Activated T-helper 17 cell treated with anti-CD3 and anti-CD28 coated beads, Interleukin-2, amount 50 U/mL, for 72 hours (primary cell): ENCODE results near the gene DROSHA. TPM values are rescaled to one million over a fixed set of nuclear protein-coding genes. Genes with fewer than 3 reads are reported as not detected.
"Not testable (repeated sequence)": the region's sequence is repeated elsewhere in the genome, so short reads cannot be mapped to it uniquely, and the experiment has no call there.

Experiments
- ATAC-seq: fragments of 150-1000 bp; cut with Tn5 transposase; replicated peaks from 2 replicates; pipeline ENCODE4 v1.10.0; 2021; ENCODE audit warnings: mild to moderate bottlenecking, moderate library complexity
- H3K27ac Mint-ChIP-seq: one replicate; pipeline ENCODE4 v1.8.0; 2022; ENCODE audit warnings: mixed read lengths
- H3K27me3 Mint-ChIP-seq: one replicate; pipeline ENCODE4 v1.8.0; 2022; ENCODE audit warnings: mixed read lengths
- H3K36me3 Mint-ChIP-seq: one replicate; pipeline ENCODE4 v1.8.0; 2022; ENCODE audit warnings: low read depth, mild to moderate bottlenecking, mixed read lengths
- H3K4me1 Mint-ChIP-seq: one replicate; pipeline ENCODE4 v1.8.0; 2022; ENCODE audit warnings: mixed read lengths
- H3K4me3 Mint-ChIP-seq: one replicate; pipeline ENCODE4 v1.8.0; 2022; ENCODE audit warnings: mild to moderate bottlenecking, mixed read lengths
- H3K9me3 Mint-ChIP-seq: one replicate; pipeline ENCODE4 v1.8.0; 2022; ENCODE audit warnings: mixed read lengths
- total RNA-seq, 2 donors: library from RNA; stranded (reverse); gene quantifications; one replicate each; pipeline ENCODE4 v1.2.3, GENCODE V29; 2022

DROSHA gene
- total RNA-seq, 2 donors from 2014 or later, result 56.6 to 81.0 TPM

DNA sequence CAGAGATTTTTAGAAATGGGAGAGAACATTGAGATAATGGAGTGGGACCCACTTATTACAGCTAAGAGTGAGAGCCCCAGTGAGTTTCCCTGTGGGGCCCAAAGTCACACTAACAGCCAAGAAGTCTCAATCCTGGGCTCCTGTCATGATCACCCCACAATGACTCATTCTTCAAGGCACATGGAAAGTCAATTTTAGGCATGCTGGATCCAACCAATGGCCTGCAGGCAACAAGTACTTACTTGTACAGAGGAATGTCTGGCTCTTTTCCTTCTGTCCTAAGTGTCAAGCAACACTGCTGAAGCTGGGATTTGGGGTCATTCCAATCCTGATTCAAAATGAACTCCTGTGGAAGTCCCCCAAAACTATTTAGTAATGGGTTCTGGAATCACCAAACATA, 123.1 kb downstream of the DROSHA start:
- Mint-ChIP-seq H3K27me3 (no peaks in the 10 kb centered on the region), H3K27ac (no peak overlapping the region)
- ATAC-seq, result no peak

DNA sequence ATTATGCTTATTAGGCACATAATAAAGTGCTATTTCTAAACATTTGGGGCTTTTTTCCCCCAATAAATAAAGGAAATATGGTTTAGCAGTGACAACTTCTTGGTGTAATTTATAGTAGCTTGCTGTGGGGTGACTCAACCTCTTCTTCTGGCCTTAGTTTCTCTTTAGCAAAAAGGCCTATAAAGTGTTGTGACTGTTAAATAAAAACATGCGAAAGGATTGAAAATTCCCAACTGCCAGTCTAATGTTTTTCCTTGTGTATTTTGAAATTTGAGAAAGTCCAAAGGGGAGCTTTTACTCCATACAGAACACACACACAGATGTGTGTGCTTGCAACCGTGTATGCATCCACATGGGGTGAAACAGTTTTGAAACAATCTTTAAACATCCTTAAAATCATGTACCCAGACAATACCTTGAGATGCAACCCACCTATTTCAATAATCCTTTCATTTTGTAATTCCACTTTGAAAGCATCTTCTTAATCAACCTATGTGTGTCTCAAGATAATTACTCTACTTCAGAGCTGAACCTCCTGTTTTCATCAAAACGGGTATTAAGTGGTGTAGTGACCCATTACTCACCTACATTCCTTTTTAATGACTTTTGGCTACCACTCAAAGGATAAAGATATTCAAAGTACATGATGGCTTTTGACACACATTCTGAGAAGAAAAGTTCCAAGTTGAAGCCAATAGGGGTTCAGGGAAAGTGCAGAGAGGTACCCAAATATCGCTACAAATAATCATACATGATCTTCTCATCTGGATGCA, 123.8 kb downstream of the DROSHA start:
- no peaks in the 10 kb centered on the region for H3K4me1 Mint-ChIP-seq
- no peaks in the 10 kb centered on the region for H3K9me3 Mint-ChIP-seq
- H3K4me3 Mint-ChIP-seq, result no peak overlapping the region
- no peak for ATAC-seq
- no peaks in the 10 kb centered on the region for H3K27me3 Mint-ChIP-seq
- H3K27ac Mint-ChIP-seq, result no peak overlapping the region
- H3K36me3 Mint-ChIP-seq, result no peaks in the 10 kb centered on the region

More for the DNA sequence above, 123.1 kb downstream of the DROSHA start:
- Mint-ChIP-seq H3K9me3 (no peaks in the 10 kb centered on the region), H3K4me3 (no peak overlapping the region), H3K4me1 (no peaks in the 10 kb centered on the region), H3K36me3 (no peaks in the 10 kb centered on the region)

DNA sequence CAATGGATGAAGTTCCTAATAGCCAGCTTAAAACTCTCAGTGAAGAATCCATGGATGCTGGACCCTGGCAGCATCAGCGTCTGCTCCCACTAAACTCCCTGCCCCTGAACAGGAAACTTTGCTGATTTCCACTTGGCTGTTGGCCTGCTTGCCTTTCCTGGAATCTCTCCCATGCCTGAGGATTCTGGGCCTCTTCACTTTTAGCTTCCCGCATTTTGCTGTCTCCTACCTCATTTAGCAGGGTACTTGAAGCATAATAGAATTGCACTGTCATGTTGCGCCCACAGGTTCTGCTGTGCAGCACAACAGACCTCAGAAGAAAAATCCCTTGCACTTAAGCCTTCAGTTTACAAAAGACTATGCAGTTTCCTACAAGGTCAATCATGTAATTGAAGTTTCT, 127.6 kb downstream of the DROSHA start:
- H3K9me3 Mint-ChIP-seq, result no peaks in the 10 kb centered on the region
- no peaks in the 10 kb centered on the region for H3K4me1 Mint-ChIP-seq
- ATAC-seq, result no peak
- peaks cover 27% of the 10 kb centered on the region for H3K36me3 Mint-ChIP-seq
- no peaks in the 10 kb centered on the region for H3K27me3 Mint-ChIP-seq
- H3K27ac Mint-ChIP-seq, result no peak overlapping the region
- no peak overlapping the region for H3K4me3 Mint-ChIP-seq

DNA sequence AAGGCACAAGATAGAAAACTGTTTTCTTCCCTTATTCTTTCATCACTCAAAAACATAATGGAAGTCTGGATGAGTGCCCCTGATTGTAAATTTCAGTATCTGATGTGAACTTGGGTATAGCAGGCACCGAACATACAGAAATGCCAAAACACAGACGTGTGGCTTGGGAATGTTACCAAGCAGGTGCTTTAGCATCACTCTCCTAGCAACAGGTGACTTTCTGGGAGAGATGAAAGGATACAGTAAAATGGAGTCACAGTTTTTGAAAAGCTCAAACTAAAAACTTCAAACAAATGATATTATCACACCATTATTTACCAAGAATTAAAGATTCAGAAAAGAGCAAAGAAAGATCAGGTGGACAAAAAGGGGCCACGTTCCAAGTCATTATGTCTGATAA, 130.2 kb downstream of the DROSHA start:
- Mint-ChIP-seq H3K27me3 (no peaks in the 10 kb centered on the region), H3K27ac (no peak overlapping the region), H3K4me1 (no peaks in the 10 kb centered on the region), H3K4me3 (no peak overlapping the region), H3K36me3 (peaks cover 27% of the 10 kb centered on the region), H3K9me3 (no peaks in the 10 kb centered on the region)
- no peak for ATAC-seq

DNA sequence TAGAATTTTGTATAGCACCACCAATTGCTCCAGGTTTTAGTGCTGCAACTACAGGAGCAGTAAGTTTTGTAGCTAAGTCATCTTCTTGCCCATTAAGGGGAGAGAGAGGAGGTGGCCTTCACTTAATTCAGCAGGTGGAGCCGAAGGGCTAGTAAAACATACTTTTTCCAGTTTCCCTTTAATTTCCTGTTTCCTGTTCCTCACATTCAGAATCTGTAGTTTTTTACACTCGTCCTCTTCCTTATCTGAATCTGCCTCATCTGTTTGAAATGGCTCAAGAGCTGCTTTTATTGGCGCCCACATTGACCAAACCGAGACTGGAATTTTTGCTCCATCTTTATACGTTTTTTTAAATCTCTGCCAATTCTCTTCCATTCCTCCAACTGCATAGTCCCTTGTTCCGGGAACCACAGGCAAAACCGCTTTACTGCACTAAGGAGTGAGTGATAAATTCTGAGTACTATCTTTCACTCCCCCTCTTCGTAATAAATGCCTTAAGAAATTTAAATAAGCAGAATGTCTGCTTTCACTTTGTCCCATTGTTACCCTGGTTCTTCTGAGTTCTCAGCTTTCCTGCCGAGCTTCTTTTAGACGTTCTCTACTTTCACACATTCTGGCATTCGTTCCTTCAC, 133.9 kb downstream of the DROSHA start:
- no peak for ATAC-seq
- no peak overlapping the region for H3K4me3 Mint-ChIP-seq
- no peaks in the 10 kb centered on the region for H3K9me3 Mint-ChIP-seq
- H3K4me1 Mint-ChIP-seq, result no peaks in the 10 kb centered on the region
- H3K27ac Mint-ChIP-seq, result no peak overlapping the region
- H3K36me3 Mint-ChIP-seq, result peaks cover 27% of the 10 kb centered on the region
- H3K27me3 Mint-ChIP-seq, result no peaks in the 10 kb centered on the region

DNA sequence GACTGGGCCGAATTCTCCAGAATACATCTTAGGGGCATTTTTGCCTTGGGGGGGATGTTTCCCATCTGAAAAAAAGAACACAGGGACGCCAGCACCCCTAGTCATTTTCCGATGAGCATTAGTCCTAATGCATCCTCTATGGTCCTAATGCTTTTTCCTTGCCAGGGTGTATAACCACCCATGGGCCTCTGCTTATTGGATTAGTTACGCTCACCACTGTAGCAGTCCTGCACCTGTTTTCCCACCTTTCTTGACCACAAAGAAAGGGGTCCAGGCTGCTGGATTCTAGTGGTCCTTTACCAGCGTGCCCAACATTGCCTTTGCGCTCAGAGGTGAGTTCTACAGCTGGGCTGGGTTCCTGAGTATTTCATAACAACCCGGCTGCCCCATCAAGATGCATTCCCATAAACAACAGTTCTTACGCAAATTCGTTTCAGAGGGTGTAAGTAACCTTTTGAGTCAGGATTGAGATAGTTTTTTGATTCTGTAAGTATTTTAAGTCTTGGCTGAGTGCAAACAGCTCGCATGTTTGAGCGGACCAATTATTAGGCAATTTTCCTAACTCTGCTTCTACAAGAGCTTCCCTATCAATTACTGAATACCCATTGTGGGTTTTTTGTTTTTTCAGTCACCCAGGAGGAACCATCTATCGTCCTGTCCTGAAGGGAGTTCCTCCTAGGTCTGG, 135.1 kb downstream of the DROSHA start:
- Mint-ChIP-seq H3K9me3 (no peaks in the 10 kb centered on the region), H3K27ac (no peak overlapping the region), H3K4me1 (no peaks in the 10 kb centered on the region), H3K36me3 (peaks cover 17% of the 10 kb centered on the region), H3K27me3 (no peaks in the 10 kb centered on the region), H3K4me3 (no peak overlapping the region)
- ATAC-seq, result no peak

DNA sequence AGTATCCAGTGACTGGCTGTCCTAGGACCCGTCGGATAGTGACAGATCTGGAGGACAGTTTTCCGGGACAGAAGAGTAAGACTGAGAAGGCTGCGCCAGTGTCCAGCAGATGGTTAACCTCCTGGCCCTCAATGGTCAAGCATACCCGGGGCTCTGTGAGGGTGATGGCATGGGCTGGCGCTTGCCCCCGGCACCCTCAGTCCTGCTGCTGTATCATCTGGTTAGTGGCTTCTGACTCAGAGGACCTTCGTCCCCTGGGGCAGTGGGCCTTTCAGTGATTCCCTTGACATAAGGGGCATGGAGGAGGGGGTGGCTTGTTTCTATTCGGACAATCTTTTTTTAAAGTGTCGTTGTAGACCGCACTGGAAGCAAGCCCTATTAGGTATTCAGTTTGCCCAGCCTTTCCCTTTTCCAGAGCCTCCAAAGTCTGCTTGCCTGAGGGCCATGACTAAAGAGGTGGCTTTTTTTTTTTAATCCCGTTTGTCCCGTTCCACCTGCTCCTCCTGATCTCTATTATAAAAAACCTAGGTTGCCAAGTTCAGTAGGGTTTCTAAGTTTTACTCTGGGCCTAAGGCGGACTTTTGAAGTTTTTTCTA, 136.3 kb downstream of the DROSHA start:
- H3K36me3 Mint-ChIP-seq, H3K27me3 Mint-ChIP-seq, H3K4me3 Mint-ChIP-seq, H3K4me1 Mint-ChIP-seq, H3K27ac Mint-ChIP-seq, ATAC-seq, H3K9me3 Mint-ChIP-seq: not testable (repeated sequence)

DNA sequence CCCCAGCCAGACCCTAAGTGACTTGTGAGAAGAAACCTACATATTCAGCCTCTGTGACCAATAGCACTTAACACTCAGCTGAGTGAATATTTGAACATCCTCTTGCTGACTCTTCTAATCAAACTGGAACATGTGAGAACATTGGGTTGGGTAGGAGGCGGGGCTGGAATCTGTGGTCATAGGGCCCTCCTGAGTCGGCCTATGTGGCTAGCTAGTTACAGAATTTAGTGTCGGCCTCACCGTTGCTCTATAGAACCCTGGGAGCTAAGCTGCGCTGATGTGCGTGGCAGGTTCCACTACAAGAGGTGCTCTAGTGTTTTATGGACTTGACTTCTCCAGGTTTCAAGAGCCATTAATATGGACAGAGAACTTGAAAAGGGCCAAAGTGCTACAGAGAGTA, 138.8 kb downstream of the DROSHA start:
- H3K4me3 Mint-ChIP-seq, result no peak overlapping the region
- H3K4me1 Mint-ChIP-seq, result no peaks in the 10 kb centered on the region
- H3K9me3 Mint-ChIP-seq, result peaks cover 7% of the 10 kb centered on the region

DNA sequence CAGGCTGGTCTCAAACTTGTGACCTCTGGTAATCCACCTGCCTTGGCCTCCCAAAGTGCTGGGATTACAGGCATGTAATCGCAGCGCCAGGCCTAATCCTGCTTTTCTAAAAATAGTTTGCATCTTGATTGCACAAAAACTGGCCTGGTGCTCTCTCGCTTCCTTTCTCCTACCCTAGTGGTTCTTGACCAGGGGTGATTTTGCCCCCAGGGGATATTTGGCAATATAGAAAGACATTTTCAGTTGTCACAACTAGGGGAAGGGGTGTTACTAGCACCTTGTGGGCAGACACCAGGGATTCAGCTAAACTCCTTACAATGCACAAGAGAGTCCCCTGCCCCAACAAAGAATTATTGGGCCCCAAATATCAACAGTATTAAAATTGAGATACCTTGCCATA, 139.8 kb downstream of the DROSHA start:
- no peaks in the 10 kb centered on the region for H3K27me3 Mint-ChIP-seq
- ATAC-seq, result no peak
- no peak overlapping the region for H3K4me3 Mint-ChIP-seq
- no peaks in the 10 kb centered on the region for H3K4me1 Mint-ChIP-seq
- H3K27ac Mint-ChIP-seq, result no peak overlapping the region
- H3K9me3 Mint-ChIP-seq, result peaks cover 11% of the 10 kb centered on the region
- no peaks in the 10 kb centered on the region for H3K36me3 Mint-ChIP-seq

More for the DNA sequence above, 138.8 kb downstream of the DROSHA start:
- Mint-ChIP-seq H3K27ac (no peak overlapping the region), H3K36me3 (no peaks in the 10 kb centered on the region), H3K27me3 (no peaks in the 10 kb centered on the region)
- no peak for ATAC-seq

DNA sequence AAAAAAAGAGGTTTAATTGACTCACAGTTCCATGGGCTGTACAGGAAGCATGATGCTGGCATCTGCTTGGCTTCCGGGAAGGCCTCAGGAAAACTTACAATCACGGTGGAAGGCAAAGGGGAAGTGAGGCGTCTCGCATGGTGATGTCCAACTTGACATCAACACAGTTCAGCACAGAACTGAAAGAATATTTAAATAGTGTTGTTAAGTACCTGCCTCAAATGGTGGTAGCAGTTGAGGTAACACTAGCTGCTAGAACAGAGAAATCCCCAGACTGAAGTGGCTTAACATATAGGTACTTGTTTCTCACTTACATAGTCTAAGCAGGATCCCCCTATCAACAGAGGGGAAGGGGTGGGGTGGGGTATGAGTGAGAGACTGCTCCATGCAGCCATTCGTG, 141.6 kb downstream of the DROSHA start:
- H3K9me3 Mint-ChIP-seq, result peaks cover 11% of the 10 kb centered on the region
- H3K36me3 Mint-ChIP-seq, result no peaks in the 10 kb centered on the region
- H3K4me1 Mint-ChIP-seq, result no peaks in the 10 kb centered on the region
- no peak overlapping the region for H3K4me3 Mint-ChIP-seq
- ATAC-seq, result no peak
- H3K27ac Mint-ChIP-seq, result no peak overlapping the region
- no peaks in the 10 kb centered on the region for H3K27me3 Mint-ChIP-seq

DNA sequence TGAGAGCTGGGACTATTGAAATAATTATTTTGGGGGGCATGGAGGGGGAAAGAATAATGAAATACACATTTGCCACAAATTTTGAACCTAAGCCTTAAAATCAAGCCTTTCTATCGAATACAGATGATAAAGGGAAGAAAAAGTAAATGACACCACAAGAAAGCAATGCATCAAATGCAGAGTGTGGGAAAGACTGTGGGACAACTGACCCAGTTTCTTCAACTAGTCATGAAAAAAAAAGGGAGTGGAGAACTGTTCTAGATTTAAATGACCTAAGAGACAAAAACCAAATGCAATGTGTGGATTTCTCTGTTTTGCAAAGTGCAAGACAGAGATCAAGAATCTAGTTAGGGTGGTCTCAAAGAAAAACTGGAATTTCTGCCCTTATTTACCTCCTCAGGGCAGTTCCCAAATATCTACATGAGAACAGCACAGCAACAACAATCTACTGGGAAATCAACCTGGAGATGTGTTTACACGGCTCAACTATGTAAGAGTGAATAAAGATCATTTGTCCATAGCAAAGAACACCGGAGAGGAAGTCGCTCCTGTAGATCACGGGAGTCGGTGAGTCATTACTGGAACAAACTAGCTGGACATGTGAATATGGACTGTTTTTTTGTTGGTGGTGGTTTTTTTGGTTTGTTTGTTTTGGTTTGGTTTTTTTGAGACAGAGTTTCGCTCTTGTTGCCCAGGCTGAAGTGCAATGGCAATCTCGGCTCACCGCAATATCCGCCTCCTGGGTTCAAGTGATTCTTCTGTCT, 145.9 kb downstream of the DROSHA start:
- H3K4me3 Mint-ChIP-seq, result no peak overlapping the region
- H3K27ac Mint-ChIP-seq, result no peak overlapping the region
- H3K27me3 Mint-ChIP-seq, result peaks cover 19% of the 10 kb centered on the region
- peaks cover 11% of the 10 kb centered on the region for H3K9me3 Mint-ChIP-seq
- no peaks in the 10 kb centered on the region for H3K4me1 Mint-ChIP-seq
- no peak for ATAC-seq
- no peaks in the 10 kb centered on the region for H3K36me3 Mint-ChIP-seq

DNA sequence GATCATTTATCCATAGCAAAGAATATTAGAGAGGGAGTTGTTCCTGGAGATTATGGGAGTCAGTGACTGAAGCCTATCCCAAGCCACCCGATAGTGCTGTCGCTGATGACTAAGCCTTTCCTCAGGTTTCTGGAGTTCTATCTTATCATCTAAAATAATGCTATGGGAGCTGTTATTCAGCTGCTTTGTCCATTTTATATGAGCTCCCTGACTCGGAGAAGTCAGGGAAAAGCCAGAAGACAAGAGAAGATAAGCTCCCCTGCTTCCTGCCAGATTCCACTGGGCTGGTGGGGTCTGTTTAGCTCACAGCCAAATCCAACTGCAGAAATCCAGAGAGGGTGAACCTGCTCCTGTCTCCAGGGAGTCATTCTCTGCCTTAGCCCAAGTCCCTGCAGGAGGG, 148.2 kb downstream of the DROSHA start:
- peaks cover 7% of the 10 kb centered on the region for H3K9me3 Mint-ChIP-seq
- H3K4me3 Mint-ChIP-seq, result no peak overlapping the region
- no peaks in the 10 kb centered on the region for H3K36me3 Mint-ChIP-seq
- no peaks in the 10 kb centered on the region for H3K4me1 Mint-ChIP-seq
- no peak overlapping the region for H3K27ac Mint-ChIP-seq
- no peak for ATAC-seq
- peaks cover 20% of the 10 kb centered on the region for H3K27me3 Mint-ChIP-seq

DNA sequence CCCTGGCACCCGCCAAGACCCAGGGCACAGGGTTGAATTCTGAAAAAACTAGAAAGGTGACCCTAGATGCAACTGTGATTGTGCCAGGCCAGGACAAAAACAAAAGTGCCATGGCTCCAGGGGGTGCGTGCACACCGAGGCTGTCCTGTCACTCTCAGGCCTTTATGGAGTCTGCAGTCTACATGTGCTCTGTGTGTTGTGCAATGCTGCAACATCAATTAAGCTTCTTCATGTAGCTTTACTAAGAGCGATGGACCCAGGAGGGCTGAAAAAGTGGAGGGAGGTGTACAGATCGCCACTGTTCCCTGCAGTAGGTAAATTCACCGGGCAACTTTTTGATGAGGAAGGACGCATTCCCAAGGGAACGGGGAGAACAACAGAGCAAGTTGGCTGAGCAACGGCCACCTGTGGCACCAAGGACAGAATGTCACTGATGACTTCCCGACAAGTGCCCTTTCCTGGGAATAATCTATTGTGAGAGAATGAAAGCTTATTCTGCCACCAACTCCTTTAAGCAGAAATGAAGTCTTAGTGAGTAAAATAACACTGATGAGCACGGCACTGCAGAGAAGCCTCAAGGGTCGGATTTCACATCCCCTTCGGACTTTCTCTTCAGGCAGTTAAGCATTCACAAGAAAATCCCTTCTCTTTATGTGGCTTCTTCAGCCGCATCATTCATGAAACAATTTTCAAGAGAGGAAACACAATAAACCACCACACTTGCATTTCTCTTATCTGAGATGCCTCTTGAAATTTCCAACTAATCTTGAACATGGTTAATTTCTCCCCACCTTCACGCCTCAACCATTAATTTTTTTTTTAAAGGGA, 149.6 kb downstream of the DROSHA start:
- Mint-ChIP-seq H3K27me3 (peaks cover 20% of the 10 kb centered on the region), H3K27ac (no peak overlapping the region), H3K36me3 (no peaks in the 10 kb centered on the region), H3K4me1 (no peaks in the 10 kb centered on the region), H3K4me3 (no peak overlapping the region), H3K9me3 (no peaks in the 10 kb centered on the region)
- no peak for ATAC-seq
